ENCODE data around the gene PDCD10.

Gene PDCD10

GRCh38 chr3:167734498-167735232 lies at the start of gene PDCD10:
Gene PDCD10 (minus strand): TSS chr3:167734892. CDS start chr3:167720157, 14,735 bp downstream.
- Histone ChIP-seq H3K27ac (peak within 1 kb of the TSS; percentile 45 to 97 (median 90)), H3K4me3 (peak within 1 kb of the TSS; percentile 54 to 99 (median 77))

DNA sequence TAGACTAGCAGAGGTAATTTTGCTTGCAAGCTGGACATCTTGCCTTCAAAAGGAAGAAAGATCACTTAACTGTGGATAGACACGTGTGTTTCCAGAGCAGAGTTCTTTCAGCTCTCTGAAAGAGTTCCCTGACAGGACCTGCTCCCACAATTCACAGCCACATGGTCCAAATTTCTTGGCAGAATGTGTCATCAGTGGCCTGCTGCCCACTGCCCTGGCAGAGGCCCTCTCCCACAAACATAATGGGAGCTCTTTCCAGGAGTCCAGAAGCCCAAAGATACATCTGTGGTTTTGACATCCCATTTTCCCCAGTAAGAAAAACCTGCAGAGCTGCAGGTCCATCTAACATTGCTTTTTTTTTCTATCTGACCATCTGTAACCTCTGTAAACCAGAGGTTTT lies 49.1 kb upstream of the PDCD10 start:
- Histone ChIP-seq H3K4me3 (no peak overlapping the region), H3K27ac (no peak overlapping the region)

- H3K4me3 ChIP-seq = no peak overlapping the region
These were observed 45.7 kb upstream of the PDCD10 start for GRCh38 chr3:167780214-167780883.

GRCh38 chr3:167777356-167777755 lies 42.7 kb upstream of the PDCD10 start:
- no peak overlapping the region for H3K27ac ChIP-seq
- H3K4me3 ChIP-seq = no peak overlapping the region

More at GRCh38 chr3:167780214-167780883, 45.7 kb upstream of the PDCD10 start:
- no peak overlapping the region for H3K27ac ChIP-seq

DNA sequence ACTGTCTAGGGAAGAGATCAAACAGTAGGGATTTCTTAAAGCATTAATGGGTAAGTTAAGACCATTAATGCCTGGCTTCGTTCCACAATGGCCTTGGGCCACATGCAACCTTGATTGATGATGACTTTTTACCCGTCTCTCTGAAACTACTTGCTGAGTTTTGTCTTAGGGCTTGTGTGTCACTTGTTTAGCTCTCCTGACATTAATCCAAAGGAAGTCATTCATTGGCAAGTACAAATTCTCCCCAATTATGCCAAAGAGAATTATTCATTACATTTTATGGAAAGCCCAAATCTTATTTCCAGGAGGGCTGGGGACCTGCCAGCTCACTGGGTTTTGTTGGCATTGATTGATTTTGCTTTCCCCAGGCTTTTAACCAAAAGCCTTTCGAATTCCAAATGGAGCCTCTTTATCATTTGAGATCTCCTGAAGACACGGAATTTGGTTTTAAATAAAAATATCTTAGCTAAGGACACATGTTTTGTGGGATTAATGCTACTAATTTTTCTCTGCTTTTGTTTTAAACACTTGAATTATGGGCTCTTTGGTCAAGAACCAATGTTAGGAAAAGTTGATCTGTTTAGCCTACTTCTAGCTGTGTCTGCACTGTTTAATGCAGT lies 41.5 kb upstream of the PDCD10 start:
- H3K27ac ChIP-seq = no peak overlapping the region
- no peak overlapping the region for H3K4me3 ChIP-seq

DNA sequence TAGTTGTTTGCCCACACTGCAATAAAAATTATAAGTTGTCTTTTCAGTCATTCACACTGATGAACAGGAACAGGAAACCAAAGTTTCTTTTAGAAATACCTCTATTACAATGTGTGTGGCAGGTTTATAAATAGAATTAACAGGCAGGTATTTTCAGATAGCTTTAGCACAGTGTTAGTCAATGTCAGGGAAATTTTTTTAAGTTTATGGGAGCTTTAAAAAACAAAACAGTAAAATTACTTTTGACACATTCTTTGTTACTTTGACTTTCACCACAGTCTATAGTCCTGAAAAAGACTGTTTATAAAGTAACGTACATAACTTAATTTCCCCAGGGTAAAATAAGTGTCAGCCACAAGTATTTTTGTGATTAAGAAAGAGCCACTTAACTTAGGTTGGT lies 38.9 kb upstream of the PDCD10 start:
- no peak overlapping the region for H3K27ac ChIP-seq

DNA sequence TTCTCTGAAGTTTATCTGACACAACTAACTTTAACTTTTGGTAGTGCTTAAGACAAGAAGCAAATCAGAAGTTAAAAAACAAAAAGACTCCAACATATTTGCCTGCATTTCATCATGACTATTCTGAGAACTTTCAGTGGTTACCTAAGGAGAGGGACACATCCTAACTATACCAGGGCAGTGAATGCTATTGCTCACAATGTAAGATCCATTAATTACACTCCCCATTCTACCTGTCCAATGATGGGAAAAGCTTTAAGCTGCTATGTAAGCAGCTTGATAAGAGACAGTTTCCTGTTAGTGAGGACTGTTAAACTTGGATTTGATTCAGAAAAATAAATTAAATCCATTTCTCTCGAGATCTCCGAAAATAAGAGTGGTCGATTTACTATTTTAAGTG lies 38.3 kb upstream of the PDCD10 start:
- no peak overlapping the region for H3K27ac ChIP-seq
- no peak overlapping the region for H3K4me3 ChIP-seq

More for the DNA sequence above, 38.9 kb upstream of the PDCD10 start:
- H3K4me3 ChIP-seq = no peak overlapping the region

GRCh38 chr3:167762296-167762695 lies 27.6 kb upstream of the PDCD10 start:
- no peak overlapping the region for H3K4me3 ChIP-seq
- no peak overlapping the region for H3K27ac ChIP-seq

GRCh38 chr3:167761302-167761701 lies 26.6 kb upstream of the PDCD10 start:
- H3K4me3 ChIP-seq = no peak overlapping the region
- no peak overlapping the region for H3K27ac ChIP-seq

DNA sequence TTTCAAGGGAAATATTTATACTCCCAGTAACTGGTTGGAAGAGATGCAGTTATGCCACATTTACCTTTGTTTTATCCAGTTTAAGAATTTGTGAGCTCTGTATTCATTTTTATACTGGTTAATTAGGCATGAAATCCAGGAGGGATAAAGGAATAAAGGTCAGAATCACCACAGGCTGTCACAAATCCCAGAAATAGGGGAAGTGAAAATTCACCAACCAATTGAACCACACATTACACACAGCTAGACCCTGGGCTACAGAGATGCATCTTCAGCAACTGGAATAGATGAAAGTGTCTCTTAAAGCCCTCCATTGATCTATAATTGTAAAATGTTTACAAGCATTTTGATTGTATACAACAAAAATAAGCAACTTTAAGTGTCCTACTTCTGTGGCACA lies 19.4 kb upstream of the PDCD10 start:
- Histone ChIP-seq H3K4me3 (no peak overlapping the region), H3K27ac (no peak overlapping the region)

- Histone ChIP-seq H3K27ac (no peak overlapping the region), H3K4me3 (no peak overlapping the region)
These were observed 15.7 kb upstream of the PDCD10 start for GRCh38 chr3:167750272-167750971.

- Histone ChIP-seq H3K4me3 (no peak overlapping the region), H3K27ac (no peak overlapping the region)
These were observed 15.0 kb upstream of the PDCD10 start for GRCh38 chr3:167749728-167750127.

GRCh38 chr3:167749209-167749608 lies 14.5 kb upstream of the PDCD10 start:
- Histone ChIP-seq H3K4me3 (no peak overlapping the region), H3K27ac (no peak overlapping the region)

DNA sequence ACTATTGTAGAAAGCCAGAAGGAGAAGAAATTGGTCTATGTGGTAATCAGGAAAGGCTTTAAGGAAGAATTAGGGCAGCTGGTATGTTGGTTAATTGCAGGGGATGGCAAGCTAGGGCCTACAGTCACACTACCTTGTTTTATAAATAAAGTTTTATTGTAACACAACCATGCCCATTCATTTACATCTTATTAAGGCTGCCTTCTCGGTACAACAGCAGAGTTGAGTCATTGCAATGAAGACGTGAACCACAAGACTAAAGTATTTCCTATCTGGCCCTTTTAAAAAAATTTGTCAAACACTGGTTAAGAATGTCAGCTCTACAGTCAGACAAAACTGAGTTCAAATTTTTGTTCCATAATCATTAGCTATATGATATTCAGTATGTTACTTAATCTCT lies 9.1 kb upstream of the PDCD10 start:
- no peak overlapping the region for H3K27ac ChIP-seq

DNA sequence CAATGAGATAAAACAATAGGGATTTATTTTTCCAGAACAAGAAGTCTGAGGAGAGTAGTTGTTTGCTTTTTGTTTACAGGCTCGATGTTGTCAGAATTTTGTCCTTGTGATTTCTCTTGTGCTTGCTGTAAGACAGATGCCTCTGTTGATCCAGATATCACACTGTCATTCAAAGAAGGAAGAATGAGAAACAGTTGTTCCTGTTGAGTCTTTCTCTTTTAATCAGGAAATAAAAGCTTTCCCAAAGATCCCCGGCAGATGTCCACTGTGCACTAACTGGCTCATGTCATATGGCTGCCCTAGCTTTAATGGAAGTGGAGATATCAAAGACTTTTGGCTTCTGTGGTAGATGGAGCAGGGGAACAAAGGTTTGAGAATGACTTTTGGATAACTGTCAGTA lies 7.6 kb upstream of the PDCD10 start:
- Histone ChIP-seq H3K4me3 (no peak overlapping the region), H3K27ac (no peak overlapping the region)

More for the DNA sequence above, 9.1 kb upstream of the PDCD10 start:
- H3K4me3 ChIP-seq = no peak overlapping the region

DNA sequence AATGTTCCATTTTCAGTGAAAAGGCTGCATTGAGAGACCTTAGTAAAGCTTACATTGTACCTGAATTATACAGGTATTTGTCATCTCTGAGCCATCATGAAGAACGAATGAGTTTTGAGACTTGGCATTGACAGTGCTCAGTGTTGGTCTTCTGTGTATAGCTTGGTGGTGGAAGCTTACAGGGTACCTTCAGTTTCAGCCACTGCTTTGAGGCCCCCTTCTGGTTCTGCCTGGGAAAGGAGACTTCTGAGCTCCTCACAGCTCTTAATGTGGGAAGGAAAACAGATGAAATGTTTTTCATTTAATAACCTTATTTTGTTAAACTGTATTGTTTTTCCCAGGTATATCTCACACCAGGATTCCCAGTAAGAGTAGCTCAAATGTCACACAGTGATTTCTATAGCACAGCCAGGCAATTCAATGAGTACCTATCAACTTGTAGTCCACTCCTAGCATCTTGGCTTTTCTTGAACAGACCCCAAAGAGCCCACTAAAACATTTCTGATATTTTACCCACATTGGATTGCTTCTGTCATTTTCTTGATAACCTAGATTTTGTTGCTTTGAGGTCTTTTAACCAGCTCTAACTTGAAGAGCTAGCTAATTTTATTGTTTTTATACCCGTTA lies 6.4 kb upstream of the PDCD10 start:
- no peak overlapping the region for H3K27ac ChIP-seq
- no peak overlapping the region for H3K4me3 ChIP-seq

DNA sequence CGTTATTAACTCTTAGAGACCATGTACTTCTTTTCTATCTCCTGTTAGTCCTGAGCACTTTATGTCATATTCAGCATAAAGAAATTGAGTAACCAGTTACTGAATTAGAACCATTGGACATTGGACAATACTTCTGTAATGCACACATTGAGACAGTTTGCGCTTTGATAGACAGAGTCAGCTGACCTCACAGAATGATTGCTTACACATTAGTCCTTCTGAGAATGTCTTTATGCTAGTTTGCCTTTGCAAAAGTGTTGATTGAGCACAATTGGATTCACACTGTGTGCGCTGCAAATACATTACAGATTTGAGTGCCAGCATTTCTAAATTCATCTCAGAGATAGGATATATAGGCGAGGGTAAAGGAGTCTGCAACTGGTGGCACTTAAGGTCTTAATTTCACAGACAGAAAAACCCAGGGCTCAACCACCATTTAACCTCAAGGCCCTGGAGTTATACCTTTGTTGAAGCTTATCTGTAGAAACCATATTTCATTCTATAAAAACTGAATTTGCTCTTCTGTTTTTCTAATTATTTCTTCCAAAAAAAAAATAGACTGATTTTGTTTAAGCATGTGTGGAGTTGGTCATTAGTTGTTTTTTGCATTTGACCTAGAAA lies 4.6 kb upstream of the PDCD10 start:
- Histone ChIP-seq H3K4me3 (no peak overlapping the region), H3K27ac (no peak overlapping the region)

DNA sequence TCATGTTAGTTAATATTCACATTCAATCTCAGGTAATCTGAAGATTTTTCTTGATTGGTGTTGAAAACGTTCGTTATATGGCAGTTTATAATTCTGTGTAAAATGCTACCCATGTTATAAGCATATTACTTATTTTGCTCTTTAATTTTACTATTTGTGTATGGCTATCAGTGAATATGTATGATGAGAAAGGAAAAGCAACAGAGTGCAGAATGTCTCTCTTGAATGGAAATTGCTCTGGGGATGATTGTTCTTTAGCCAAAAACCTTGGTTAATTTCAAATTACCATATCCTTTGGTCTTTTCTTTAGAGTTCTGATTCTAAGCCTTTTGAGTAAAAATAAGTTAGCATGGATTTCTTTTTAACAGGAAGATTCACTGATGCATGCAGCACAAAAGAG lies 3.3 kb upstream of the PDCD10 start:
- no peak overlapping the region for H3K4me3 ChIP-seq
- H3K27ac ChIP-seq = no peak overlapping the region

DNA sequence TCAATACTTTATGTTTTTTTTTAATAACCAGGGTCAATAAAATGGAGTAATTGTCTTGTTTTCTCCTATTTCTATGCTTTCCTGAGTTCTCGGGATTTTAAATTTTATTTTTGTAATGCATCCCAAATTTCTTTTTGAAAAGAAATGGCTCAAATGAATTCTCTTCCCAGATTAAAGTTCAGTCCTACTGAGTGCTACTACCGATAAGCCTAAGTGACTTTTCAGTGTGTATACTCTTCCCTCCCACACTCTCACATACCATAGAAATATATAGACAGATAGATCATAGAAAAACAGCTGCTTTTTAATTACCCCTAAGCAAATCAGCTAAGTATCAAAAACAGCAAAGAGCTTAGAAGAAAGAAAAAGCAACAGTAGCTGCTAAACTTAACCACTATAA lies 2.3 kb upstream of the PDCD10 start:
- Histone ChIP-seq H3K4me3 (no peak overlapping the region), H3K27ac (no peak overlapping the region)
